HG03432 (cell line): ENCODE results near the gene ZNF417.
"Not testable (repeated sequence)": the region's sequence is repeated elsewhere in the genome, so short reads cannot be mapped to it uniquely, and the experiment has no call there.

Experiments
- ATAC-seq: cut with Tn5 transposase; IDR thresholded peaks from one replicate; pipeline ENCODE4 v1.9.1; 2021; ENCODE audit warnings: mild to moderate bottlenecking, moderate library complexity; ENCODE audit not compliant: unreplicated experiment

ZNF417 gene

GRCh38 chr19:57888107-57888559 lies 28.3 kb downstream of the ZNF417 start:
- peak; percentile 17 for ATAC-seq

DNA sequence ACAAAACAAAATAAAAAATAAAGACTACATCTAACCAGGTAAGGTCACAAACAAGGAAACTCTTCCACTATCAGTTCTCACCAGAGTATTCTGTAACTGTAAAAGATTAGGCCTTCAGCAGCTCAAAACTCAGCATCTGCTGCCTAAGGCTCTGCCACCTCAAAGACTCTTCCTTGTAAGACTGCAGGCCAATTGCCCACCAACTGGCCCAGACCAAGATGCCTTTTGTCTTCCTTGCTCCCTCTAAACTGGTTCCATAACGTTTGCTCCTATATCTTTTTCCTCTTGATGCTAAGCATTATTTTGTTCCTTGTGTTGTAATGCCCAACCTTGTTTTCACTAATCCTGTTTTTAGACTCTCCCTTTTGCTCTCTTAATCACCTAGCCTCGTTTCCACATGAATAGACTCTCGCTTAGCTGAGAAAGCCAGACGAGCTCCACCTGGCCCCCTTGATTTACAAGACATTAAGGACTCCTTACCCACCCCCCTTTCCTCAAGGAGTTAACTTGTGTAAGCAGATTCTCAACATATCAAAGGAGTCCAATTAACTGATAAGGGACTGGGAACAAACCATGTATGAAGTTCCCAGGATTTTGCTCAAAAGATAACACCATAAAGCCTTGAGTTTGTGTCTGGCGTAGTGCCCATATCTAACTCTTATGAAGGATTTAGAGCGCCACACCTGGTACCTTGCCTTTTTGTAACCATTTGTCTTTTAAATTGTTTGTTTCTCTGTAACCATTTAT lies 29.0 kb downstream of the ZNF417 start:
- no peak for ATAC-seq

DNA sequence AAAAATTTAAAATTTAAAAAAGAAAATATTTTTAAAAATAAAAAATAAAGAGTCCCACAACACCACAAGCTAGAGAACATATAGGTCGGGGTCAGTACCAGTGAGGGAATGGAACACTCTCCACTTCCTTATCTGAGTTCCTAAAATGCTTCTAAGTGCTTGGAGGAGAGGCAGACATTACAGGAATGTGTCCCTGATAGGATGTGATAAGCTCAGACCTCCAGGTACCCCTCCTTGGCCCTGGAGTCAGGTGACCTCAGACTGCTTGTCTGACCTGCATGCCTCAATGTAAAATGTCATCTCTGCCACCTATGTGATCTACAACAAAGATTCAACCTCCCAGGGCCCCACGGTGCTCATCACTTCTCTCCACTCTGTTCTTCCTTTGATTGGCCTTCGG lies 30.3 kb downstream of the ZNF417 start:
- no peak for ATAC-seq

DNA sequence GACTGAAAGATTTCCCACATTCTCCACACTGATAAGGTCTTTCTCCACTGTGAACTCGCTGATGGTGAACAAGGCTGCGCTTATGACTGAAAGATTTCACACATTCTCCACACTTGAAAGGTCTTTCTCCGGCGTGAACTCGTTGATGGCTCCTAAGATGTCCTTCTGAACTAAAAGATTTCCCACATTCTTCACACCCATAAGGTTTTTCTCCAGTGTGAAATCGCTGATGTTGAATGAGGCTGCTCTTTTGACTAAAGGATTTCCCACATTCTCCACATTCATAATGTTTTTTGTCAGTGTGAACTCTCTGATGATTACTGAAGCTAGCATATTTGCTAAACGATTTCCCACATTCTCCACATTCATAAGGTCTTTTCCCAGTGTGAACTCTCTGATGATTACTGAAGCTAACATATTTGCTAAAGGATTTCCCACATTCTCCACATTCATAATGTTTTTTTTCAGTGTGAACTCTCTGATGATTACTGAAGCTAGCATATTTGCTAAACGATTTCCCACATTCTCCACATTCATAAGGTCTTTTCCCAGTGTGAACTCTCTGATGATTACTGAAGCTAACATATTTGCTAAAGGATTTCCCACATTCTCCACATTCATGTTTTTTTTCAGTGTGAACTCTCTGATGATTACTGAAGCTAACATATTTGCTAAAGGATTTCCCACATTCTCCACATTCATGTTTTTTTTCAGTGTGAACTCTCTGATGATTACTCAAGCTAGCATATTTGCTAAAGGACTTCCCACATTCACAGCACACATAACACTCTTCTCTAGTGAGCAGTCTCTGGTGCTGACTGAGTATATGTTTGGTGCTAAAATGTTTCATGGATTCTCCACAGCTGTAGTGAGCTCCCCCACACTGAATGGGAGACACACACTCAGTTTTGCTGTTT lies 42.3 kb downstream of the ZNF417 start:
- ATAC-seq, result not testable (repeated sequence)

DNA sequence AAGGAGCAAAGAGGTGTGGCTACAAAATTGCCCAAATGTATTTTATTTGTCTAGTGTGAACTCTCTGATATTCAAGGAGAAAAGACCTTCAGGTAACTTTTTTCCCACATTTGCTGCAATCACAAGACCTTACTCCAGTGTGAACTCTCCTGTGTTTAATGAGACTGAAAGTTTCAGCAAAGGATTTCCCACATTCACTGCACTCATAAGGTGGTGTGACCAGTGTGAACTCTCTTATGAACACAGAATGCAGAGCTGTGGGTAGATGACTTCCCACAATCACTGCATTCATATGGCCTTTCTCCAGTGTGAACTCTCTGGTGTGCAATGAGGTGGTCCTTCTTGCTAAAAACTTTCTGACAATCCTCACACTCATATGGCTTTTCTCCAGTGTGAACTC lies 43.9 kb downstream of the ZNF417 start:
- no peak for ATAC-seq

DNA sequence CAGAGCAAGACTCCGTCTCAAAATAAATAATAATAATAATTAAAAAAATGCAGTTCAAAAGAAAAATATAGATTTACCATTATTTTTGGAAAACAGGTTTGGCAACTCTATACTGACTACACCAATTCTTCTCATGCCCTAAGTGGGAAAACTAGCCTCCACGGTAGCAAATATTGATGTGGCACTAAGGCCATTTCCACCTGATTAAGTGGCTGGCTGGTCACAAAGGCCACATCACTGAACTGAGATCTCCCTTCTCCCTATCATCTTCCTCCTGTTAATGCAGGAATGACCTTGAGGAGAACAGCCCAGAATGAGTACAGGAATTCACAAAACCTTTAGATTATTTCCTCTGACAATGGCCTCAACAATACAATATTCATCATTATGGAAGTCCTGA lies 46.2 kb downstream of the ZNF417 start:
- ATAC-seq, result no peak

- not testable (repeated sequence) for ATAC-seq
These were observed 46.7 kb downstream of the ZNF417 start for GRCh38 chr19:57869655-57870054.

- ATAC-seq, result no peak
These were observed 48.4 kb downstream of the ZNF417 start for GRCh38 chr19:57867868-57868492.
